Measurements from ENCODE around the gene PLTP. TPM values are rescaled to one million over a fixed set of nuclear protein-coding genes. Genes with fewer than 3 reads are reported as not detected.
A peak's percentile ranks its signal among the peaks of the same experiment; 100 is the strongest.

The PLTP gene
- polyA plus RNA-seq, 1 experiment: 22.0 TPM

DNA sequence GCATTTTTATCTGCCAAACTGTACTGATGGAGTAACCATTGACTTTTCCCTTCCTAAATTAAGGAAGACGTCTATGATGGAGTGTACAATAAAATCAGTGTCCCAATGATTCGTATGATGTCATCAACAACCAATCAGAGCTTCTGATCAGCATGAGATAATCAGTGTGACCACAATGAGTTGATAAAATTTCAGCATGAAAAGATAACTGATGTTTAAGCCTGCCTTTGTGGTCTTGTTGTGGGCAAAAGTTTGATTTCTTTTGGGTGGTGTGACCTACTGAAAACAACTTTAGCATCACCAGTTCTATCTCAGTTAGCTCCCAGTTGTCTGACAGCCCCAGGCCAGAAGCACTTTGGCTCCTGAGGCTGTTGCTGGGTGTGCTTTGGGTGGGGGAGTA is 25.8 kb upstream of the PLTP start:
- TF ChIP-seq, protein P1, sequence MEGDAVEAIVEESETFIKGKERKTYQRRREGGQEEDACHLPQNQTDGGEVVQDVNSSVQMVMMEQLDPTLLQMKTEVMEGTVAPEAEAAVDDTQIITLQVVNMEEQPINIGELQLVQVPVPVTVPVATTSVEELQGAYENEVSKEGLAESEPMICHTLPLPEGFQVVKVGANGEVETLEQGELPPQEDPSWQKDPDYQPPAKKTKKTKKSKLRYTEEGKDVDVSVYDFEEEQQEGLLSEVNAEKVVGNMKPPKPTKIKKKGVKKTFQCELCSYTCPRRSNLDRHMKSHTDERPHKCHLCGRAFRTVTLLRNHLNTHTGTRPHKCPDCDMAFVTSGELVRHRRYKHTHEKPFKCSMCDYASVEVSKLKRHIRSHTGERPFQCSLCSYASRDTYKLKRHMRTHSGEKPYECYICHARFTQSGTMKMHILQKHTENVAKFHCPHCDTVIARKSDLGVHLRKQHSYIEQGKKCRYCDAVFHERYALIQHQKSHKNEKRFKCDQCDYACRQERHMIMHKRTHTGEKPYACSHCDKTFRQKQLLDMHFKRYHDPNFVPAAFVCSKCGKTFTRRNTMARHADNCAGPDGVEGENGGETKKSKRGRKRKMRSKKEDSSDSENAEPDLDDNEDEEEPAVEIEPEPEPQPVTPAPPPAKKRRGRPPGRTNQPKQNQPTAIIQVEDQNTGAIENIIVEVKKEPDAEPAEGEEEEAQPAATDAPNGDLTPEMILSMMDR (IDR thresholded peaks at IDR 0.05; ENCODE audit: insufficient read depth, low read depth, low read length): no peak
- ChIA-PET POLR2A (no interaction called here), CTCF (interaction anchor here (0.9 to 3.4 kb wide), 4 partner anchors 9 to 139 kb away, joined by 3 to 18 read pairs (median 6); no protein-coding TSS in a partner anchor)
- H3K4me3 ChIP-seq (ENCODE audit: low read depth, low read length): no peak overlapping the region
- no peaks in the 10 kb centered on the region for H3K27me3 ChIP-seq (ENCODE audit: control insufficient read depth, insufficient read depth, low read length)
- DNase-seq (ENCODE audit: low read depth): no peak
- peaks cover 26% of the 10 kb centered on the region for H3K36me3 ChIP-seq (ENCODE audit: control insufficient read depth, insufficient read depth, low read length)

DNA sequence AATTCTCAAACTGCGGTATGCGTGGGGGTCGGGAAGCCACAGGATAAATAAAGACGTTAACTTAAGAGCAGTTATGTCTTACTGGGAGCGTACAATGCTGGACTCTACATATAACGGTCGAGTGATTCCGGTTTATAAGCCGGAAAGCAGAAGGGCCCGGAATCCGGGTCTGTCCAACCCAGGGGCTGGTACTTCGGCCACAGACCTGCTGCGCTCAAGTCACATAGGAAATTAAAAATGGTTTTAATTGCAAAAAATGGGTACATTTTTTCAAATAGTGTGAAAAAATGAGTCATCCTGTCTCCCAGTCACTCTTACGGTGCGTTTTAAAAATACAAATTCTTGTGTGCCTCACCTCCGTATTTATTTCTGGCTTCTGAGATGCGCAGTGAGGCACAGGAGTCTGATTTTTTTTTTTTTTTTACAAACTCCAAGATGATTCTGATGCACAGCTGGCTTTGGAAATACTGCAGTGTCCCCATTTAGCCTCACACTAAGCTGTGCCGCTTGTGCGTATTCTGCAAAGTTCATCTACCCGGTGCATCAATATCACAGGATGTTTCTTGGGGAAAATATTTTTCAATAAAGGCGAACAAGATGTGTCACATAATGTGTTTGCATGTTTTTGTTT is 23.6 kb upstream of the PLTP start:
- CTCF ChIA-PET: interaction anchor here (0.9 to 3.4 kb wide), 5 partner anchors 9 to 111 kb away, joined by 4 to 18 read pairs (median 8); no protein-coding TSS in a partner anchor
- Histone ChIP-seq H3K27me3 (ENCODE audit: control insufficient read depth, insufficient read depth, low read length) (no peaks in the 10 kb centered on the region), H3K4me3 (ENCODE audit: low read depth, low read length) (peak overlapping the region; percentile 51), H3K36me3 (ENCODE audit: control insufficient read depth, insufficient read depth, low read length) (peaks cover 19% of the 10 kb centered on the region)
- POLR2A ChIA-PET: interaction anchor here (0.6 kb wide), 2 partner anchors 10 to 16 kb away, joined by 3 to 9 read pairs; no protein-coding TSS in a partner anchor
- DNase-seq (ENCODE audit: low read depth): no peak
- TF ChIP-seq, protein P1 (IDR thresholded peaks at IDR 0.05; ENCODE audit: insufficient read depth, low read depth, low read length): no peak

DNA sequence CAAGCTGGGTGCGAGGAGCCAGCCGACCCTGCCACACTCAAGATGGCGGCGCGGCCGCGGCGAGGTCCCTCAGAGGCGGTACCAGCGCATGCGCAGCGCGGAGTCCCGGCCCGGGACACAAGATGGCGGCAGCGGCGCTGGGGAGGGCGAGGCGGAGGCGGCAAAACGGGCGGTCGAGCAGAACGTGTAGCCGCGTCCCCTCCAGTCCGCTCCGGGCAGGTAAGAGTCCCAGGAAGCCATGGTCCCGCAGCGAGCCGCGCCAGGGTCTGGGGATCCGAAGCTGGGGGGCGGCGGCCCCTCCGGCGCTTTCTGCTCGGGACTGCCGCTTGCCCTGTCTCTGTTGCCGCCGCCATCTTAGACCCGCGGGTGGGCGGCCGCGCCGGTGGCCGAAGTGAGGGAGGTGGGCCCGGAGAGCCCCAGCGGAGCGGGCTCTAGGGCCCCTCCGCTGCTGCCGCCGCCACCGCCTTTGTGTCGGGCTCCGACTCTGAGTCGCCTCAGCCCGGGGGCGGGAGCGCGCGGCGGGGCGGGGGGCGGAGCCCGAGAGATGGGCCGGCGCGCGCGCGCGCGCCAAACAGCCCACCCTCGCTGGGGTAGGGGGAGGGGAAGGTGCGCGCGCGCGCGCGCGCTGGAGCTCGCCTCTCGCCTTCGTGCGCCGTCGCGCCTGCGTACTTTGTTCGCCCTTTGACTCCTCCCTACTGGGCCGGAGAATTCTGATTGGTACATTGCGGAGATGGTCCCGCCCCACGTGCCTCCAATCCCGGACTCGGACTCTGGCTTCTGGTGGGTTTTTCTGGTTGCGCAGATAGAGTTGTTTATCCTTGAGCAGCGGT is 22.8 kb upstream of the PLTP start, which contains the start of gene PCIF1:
Gene PCIF1, plus strand, starts transcription at position 98 of the 830 bp plus-strand sequence. CDS start 4,317 bp downstream, outside the sequence.
- POLR2A ChIA-PET: interaction anchor here (0.6 kb wide), 2 partner anchors 9 to 15 kb away, joined by 3 to 9 read pairs; no protein-coding TSS in a partner anchor

DNA sequence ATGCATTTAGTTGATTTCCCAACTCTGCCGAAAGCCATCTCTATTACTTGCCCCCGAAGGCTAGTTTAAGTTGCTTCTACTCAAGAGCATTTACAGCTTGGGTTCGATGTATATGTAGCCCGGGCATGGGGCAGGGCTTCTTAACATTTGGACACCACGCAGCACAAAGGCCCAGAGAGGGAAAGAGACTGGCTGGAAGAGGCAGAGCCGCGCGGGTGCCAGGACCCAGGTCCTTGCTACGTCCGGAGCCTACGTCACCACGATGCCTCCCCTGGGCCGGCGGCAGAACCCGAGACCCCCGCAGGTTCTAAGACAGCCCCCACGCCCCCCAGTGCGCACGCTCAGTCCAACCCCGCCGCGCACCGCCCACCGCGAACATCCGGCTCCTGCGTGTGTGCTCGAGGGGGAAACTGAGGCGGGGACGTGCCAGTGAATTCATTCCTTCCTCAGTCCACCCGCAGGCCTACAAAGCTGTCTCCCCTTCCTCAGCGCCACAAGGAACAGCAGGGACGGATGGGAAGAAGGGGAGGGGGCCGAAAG is 22.2 kb upstream of the PLTP start:
- POLR2A ChIA-PET: no interaction called here
- peak overlapping the region; percentile 63 for H3K4me3 ChIP-seq (ENCODE audit: low read depth, low read length)
- no peak for DNase-seq (ENCODE audit: low read depth)
- TF ChIP-seq, protein P1 (IDR thresholded peaks at IDR 0.05; ENCODE audit: insufficient read depth, low read depth, low read length): no peak
- peaks cover 9% of the 10 kb centered on the region for H3K36me3 ChIP-seq (ENCODE audit: control insufficient read depth, insufficient read depth, low read length)
- CTCF ChIA-PET: interaction anchor here (0.6 to 2.6 kb wide), 6 partner anchors 35 to 1744 kb away, joined by 3 to 11 read pairs (median 8); no protein-coding TSS in a partner anchor
- H3K27me3 ChIP-seq (ENCODE audit: control insufficient read depth, insufficient read depth, low read length): no peaks in the 10 kb centered on the region

More for the DNA sequence above, 22.8 kb upstream of the PLTP start, which contains the start of gene PCIF1:
- peak; percentile 85 for DNase-seq (ENCODE audit: low read depth)
- TF ChIP-seq, protein P1 (IDR thresholded peaks at IDR 0.05; ENCODE audit: insufficient read depth, low read depth, low read length): no peak
- Histone ChIP-seq H3K4me3 (ENCODE audit: low read depth, low read length) (peak within 1 kb of the TSS; percentile 63), H3K27me3 (ENCODE audit: control insufficient read depth, insufficient read depth, low read length) (no peaks in the 10 kb centered on the region), H3K36me3 (ENCODE audit: control insufficient read depth, insufficient read depth, low read length) (peaks cover 14% of the 10 kb centered on the region)
- CTCF ChIA-PET: interaction anchor here (0.7 to 2.6 kb wide), 4 partner anchors 23 to 1744 kb away, joined by 3 to 11 read pairs (median 6); no protein-coding TSS in a partner anchor

Measured in BJ (cell line).